Eye (tissue), 1 donor: ENCODE data around the gene GDF9.
"Not testable (repeated sequence)": the region's sequence is repeated elsewhere in the genome, so short reads cannot be mapped to it uniquely, and the experiment has no call there.

Experiments used
- DNase-seq: peaks from one replicate; pipeline ENCODE4 v3.0.0-alpha.2; 2015

GDF9 gene

GRCh38 chr5:132872788-132873118 is 6.5 kb upstream of the GDF9 start:
- no peak for DNase-seq

DNA sequence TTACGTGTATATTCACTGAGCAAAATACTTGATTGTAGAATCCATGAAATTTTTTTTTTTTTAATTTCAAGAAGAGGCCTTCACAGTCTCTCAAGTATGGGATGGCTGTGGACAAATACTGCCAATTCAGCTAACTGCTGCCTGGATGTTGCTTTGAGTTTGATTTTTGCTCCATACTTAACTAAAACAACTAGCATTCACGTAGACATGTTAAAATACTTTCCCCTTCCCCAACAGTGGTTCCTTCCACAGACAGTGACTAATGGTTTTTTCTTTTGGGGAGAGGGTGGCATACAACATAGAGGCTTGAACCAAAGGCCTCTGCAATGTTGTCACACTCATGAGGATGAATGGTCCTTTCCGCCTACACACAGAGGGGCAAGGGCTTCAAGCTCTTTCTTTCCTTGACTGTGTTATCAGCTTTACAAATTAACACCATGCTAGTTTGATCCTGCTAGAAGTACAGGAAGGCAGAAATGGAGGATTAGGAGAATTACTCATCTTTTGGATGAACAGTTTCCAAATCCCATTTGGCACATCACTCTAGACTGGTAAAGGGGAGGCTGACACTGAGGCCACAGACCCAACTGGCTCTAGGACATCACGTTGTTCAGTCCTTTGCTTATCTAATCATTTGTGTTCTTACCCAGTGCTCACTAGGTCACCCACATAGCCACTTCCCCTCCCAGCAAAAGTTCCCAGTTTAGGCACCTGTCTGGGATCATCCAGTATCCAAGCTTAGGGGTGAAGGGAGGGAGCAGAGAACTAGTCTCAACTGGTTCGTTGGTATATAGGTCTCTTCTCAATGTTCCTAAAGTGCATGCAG is 5.4 kb upstream of the GDF9 start:
- no peak for DNase-seq

DNA sequence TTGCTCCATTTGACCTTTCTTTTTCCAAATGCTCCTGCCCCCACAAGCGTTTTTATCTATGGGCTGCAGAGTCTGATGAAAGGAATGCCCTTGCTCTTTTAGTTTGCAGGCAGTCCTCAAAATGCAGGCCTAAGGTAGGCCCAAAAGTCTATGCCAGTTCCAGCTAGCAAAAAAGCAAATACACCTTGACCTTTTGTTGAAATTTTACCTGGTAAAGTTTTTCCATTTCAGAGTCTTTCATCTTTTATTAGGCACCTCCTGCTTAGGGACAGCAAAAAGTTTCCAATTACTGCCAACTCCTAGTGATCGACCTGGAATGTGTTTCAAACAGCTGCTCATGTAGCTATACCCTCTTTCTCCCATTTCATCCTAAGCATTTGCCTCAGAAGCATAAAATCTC is 4.5 kb upstream of the GDF9 start:
- no peak for DNase-seq

- no peak for DNase-seq
Measured at GRCh38 chr5:132868754-132869153, 2.5 kb upstream of the GDF9 start.

- DNase-seq, result no peak
Measured at GRCh38 chr5:132867046-132867451, 780 bp upstream of the GDF9 start.

DNA sequence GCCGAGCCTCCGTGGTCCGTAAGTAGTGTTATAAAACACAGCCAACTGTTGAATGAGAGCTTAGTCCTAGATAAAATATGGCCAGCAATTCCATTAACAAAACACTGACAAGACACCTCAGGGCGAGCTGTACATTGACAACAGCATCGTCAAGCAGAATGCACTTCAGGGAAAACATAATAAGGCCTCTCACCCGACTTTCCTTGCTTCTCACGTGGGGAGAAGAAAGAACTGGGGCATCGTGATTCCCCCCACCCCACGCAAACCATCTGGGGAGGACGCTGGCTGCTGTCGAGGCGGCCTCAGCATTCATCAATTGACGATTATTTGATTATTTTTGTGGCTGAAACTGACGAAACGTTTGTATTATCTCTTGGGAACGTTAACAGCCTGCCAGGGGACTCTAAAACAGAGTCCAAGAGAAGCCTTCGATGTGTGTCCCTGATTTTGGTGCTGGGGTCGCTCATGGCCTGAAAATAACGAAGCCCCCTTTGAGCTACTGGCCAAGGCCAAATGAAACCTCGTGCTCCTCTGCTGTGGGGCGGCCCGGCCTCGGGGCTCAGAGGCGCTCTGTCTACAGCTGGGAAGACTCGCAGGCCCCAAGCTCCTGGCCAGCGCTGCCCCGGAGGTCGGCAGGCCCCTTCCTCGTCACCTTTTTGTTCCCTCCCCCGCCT is 464 bp downstream of the GDF9 start:
- no peak for DNase-seq

DNA sequence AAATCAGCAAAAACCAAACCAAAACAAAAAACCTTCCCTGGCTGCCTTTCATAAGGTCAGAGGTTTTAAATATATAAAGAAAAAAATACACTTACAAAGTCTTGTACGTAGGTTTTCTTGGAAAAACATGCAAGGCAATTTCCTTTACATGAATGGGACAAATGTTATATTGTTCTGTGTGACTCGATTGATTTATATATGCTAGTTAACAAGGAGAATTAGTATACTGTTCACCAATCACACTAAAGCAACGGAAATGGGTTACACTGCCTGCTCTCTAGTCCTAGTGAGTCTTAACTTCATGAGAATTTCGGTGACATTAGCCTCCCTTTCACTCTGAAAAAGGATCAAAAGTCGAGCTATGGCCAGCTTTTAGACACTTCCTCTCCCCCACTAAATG is 5.5 kb downstream of the GDF9 start:
- no peak for DNase-seq

GRCh38 chr5:132859889-132860437 is 6.3 kb downstream of the GDF9 start:
- no peak for DNase-seq

GRCh38 chr5:132856011-132856410 is 10.3 kb downstream of the GDF9 start:
- DNase-seq, result no peak

DNA sequence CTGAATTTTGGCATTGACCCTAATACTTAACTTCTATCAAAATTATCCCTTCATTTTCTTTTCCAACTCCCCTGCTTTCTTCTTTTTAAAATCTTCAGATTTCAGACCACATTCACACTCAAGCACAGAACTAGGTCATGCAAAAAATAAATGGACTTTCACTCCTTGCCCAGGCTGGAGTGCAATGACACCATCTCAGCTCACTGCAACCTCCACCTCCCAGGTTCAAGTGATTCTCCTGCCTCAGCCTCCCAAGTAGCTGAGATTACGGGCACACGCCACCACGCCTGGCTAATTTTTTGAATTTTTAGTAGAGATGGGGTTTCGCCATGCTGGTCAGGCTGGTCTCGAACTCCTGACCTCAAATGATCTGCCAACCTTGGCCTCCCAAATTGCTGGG is 11.3 kb downstream of the GDF9 start:
- not testable (repeated sequence) for DNase-seq

- DNase-seq, result no peak
Measured at GRCh38 chr5:132854301-132854700, 12.0 kb downstream of the GDF9 start.

DNA sequence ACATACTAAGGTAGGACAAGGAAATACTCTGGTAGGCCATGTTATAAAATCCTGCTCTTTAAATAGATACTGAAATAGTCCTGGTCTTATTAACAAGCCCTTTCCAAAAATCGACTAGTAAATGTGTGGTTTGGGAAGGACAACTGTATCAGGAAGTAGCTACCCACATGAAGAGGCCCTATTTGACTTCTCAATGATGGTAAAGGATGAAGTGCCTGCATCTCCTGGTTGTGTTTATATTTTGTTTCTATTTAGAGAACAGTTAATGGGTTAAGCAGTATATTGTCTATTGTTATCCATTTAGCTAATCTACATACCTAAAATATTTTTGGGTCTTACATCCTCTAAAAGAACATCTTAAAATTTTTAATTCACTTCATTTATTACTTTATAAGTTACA is 12.5 kb downstream of the GDF9 start:
- DNase-seq, result no peak

GRCh38 chr5:132853323-132853722 is 12.9 kb downstream of the GDF9 start:
- DNase-seq, result no peak

DNA sequence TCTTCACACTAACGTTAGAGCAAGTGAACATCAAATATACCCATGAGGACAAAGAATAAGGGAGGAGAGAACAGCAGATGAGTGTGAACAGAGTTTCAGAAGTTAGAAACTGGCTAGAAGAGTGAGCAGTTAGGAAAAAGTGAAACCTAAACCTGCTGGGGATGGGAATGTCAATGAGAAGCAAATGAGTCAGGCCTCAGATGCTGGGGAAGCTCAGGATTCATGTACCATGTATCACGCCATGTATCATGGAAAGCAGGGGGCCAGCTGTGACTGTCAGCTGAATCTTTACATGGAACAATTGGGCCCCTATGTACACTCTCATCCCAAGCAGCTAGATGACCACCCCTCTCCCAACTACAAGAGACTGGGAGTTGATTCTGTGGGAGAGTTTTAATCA is 16.2 kb downstream of the GDF9 start:
- no peak for DNase-seq

GRCh38 chr5:132849347-132849746 is 16.9 kb downstream of the GDF9 start:
- DNase-seq, result no peak

GRCh38 chr5:132848270-132848669 is 18.0 kb downstream of the GDF9 start:
- DNase-seq, result no peak

GRCh38 chr5:132841305-132841704 is 25.0 kb downstream of the GDF9 start:
- no peak for DNase-seq

DNA sequence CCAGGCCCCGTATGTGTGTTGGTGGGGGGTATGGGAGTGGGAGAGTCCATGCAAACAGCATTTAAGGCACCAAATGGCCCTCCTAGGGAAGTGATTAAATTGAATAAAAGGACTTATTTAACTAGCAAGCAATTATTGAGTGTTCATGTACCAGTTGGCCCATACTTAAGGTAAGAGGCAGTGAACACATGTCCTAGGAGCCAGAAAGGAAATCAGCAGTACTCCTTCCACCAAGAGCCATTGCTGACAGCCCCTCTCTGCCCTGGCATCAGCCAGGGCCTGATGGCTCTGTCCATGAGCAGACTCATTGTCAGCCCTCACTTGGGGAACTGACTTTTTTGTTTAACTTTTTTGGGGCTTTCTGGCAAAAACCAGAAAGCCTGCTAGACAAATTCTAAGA is 25.4 kb downstream of the GDF9 start:
- DNase-seq, result no peak

DNA sequence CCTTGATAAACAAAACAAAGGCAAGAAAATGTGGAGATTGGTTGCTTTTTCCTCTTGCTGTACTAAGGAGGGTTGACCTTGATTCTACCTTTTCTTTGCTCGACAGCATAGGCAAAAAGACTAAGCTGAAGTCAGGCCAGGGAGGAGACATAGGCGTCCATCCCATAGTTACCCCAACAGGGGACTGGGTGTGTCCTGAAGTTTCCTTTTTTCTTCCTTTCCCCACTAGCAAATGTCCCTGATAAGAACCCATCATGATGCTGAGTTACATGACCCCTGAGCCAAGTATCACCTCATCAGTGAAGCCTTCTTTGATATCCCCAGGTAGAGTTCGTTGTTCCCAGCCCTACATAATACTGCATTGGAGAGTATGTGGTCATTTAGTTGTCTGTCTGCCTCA is 26.0 kb downstream of the GDF9 start:
- DNase-seq, result no peak

DNA sequence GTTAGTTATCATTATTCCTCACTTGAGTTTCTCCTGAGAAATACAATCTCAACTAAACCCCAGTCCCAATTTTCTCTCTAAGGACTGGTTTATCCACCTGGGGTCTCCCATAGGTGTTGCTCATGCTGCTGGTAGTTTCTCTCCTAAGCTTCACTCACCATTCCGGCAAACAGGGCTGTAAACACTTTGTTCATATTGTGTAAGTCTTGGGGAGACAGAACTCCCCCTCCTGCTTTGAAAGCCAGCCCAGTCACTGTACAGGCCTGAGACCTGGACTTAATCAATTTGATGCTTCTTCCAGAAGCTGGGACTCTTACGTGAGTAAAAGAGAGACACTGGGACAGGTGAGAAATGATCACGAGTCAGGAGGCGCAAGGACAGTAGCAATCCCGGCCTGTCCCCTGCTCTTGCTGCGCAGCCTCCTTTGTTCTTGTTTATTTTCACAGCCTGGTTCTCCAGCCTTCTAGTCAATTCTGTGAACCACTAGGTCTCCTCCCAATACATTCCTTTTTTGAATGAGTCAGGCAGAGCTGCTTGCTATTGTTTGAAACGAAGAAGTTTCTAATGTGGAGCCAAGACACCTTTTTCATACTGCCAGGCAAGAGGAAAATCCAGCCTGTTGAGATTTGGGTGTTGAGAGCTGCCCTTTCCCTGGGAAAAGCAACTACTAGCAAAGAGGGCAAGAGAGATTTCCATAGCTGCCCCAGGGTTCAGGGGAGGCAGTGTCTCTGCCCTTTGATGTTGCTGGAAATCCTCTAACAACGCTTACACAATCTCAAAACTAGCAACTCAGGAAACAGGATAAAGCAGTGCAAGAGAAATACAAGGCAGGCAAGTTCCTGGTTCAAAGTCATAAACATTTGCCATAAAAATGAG is 26.6 kb downstream of the GDF9 start:
- DNase-seq, result no peak

DNA sequence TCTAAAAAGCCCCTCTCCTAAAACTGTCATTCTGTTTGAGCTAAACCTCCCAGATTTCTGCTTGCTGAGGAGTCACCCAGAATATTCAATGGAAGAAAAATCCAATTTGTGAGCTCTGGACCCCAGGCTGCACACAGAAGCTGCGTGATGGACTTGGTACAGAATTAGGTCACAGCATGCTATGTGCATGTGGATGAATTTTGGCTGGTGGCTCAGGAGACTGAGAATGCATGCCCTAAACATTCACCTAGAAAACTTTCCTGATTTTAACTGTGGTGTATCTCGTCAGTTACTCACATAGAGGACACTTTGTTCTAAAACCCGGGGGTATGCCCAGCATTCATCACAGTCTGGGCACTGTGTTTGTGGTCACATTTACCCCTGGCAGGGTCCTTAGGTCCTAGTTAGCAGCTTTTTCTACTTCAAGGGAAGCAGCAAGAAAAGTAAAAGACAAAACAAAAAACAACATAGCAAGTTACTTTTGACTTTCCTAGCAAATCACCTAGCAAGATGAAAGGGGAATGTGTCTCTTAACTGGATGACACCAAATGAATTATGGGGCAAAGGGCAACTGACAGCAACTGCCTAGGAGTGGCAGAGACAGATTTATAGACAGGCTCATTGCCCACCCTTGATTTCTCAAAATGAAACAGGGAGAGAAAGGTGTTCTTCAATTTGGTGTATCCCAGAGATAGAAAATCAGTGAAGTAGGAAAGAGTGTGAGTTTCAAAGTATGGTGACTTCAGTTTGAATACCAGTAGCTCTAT is 27.6 kb downstream of the GDF9 start:
- peak; percentile 49 for DNase-seq

DNA sequence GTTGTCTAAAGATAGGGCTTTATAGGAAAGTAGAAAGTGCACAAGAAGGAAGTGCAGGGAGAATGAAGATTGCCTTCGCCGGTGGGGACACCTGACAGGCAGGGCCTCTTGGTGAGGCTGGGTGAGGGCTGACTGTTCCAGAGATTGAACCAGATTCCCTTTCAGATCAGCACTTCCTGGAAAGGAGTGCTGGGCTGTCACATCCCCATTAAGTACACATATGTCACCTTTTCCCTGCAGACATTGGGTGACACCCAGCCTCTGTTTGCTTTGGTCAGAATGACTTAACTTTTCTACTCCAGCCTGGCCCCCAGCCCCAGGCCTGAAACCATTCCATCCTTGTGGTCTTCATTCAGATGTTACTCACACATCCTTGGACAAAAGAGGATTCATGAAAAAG is 28.4 kb downstream of the GDF9 start:
- DNase-seq, result no peak

- no peak for DNase-seq
Measured at GRCh38 chr5:132836852-132837251, 29.4 kb downstream of the GDF9 start.
